ENCODE results near the gene DAZAP1.

The DAZAP1 gene

GRCh38 chr19:1395194-1396018 lies 12.0 kb upstream of the DAZAP1 start:
- H3K4me3 ChIP-seq (ENCODE audit: control insufficient read depth, low read depth, low read length) = no peak overlapping the region
- no peak for TF ChIP-seq CTCF (conservative IDR thresholded peaks at IDR 0.05; ENCODE audit: control insufficient read depth, insufficient read depth, low read depth, low read length)
- DNase-seq (ENCODE audit: low read depth) = no peak

GRCh38 chr19:1396019-1396767 lies 11.2 kb upstream of the DAZAP1 start:
- H3K4me3 ChIP-seq (ENCODE audit: control insufficient read depth, low read depth, low read length) = no peak overlapping the region
- no peak for TF ChIP-seq CTCF (conservative IDR thresholded peaks at IDR 0.05; ENCODE audit: control insufficient read depth, insufficient read depth, low read depth, low read length)
- no peak for DNase-seq (ENCODE audit: low read depth)

GRCh38 chr19:1396768-1397679 lies 10.4 kb upstream of the DAZAP1 start:
- TF ChIP-seq CTCF (conservative IDR thresholded peaks at IDR 0.05; ENCODE audit: control insufficient read depth, insufficient read depth, low read depth, low read length) = no peak
- H3K4me3 ChIP-seq (ENCODE audit: control insufficient read depth, low read depth, low read length) = no peak overlapping the region
- DNase-seq (ENCODE audit: low read depth) = no peak

GRCh38 chr19:1397838-1398237 lies 9.5 kb upstream of the DAZAP1 start:
- H3K4me3 ChIP-seq (ENCODE audit: control insufficient read depth, low read depth, low read length) = no peak overlapping the region
- no peak for DNase-seq (ENCODE audit: low read depth)
- TF ChIP-seq CTCF (conservative IDR thresholded peaks at IDR 0.05; ENCODE audit: control insufficient read depth, insufficient read depth, low read depth, low read length) = no peak

- no peak for DNase-seq (ENCODE audit: low read depth)
- no peak overlapping the region for H3K4me3 ChIP-seq (ENCODE audit: control insufficient read depth, low read depth, low read length)
- TF ChIP-seq CTCF (conservative IDR thresholded peaks at IDR 0.05; ENCODE audit: control insufficient read depth, insufficient read depth, low read depth, low read length) = no peak
Observed at GRCh38 chr19:1399079-1399478, 8.3 kb upstream of the DAZAP1 start.

- no peak for TF ChIP-seq CTCF (conservative IDR thresholded peaks at IDR 0.05; ENCODE audit: control insufficient read depth, insufficient read depth, low read depth, low read length)
- H3K4me3 ChIP-seq (ENCODE audit: control insufficient read depth, low read depth, low read length) = no peak overlapping the region
- DNase-seq (ENCODE audit: low read depth) = no peak
Observed at GRCh38 chr19:1399745-1400144, 7.6 kb upstream of the DAZAP1 start.

Data from fibroblast of mammary gland (primary cell).